GM04504 (cell line): ENCODE data around the gene LVRN.

Source experiments
- DNase-seq: peaks from one replicate; pipeline ENCODE4 v3.0.0-alpha.2; 2012; ENCODE audit warnings: low read depth

Gene LVRN

DNA sequence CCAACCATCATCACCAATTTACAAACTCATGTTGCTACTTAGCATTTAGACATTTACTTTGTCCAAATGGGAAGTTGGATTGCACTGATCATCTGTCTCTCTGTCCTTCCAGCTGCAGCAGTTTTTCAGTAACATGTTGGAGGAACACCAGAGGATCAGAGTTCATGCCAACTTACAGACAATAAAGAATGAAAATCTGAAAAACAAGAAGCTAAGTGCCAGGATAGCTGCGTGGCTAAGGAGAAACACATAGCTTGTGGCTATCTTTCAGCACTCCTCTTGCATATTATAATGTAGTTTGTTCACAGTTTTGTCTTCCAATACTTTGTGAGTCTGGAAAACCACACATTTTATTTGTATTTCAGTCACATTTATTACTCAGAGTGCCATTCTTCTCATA, 63.6 kb downstream of the LVRN start:
- DNase-seq = no peak

DNA sequence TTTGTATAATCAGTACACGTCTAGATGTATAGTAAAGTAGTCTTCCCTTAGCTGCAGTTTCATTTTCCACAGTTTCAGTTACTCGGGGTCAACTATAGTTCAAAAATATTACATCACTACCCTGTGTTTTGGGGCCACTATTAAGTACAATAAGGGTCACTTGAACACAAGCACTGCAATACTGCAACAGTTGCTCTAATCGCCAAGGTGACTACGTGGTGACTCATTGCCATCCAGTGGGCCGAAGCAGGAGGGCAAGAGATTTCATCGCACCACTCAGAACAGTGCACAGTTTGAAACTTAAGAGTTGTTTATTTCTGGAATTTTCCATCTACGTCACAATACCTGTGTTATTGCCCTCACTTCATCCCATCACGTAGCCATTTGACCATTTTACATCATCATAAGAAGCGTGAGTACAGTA, 69.8 kb downstream of the LVRN start, which contains the start of gene ARL14EPL:
Gene ARL14EPL (plus strand): TSS at position 379 of the 424 bp plus-strand sequence. CDS start 18,994 bp downstream, outside the sequence.
- peak; percentile 43 for DNase-seq

GRCh38 chr5:116032991-116033390, 70.7 kb downstream of the LVRN start:
- no peak for DNase-seq

DNA sequence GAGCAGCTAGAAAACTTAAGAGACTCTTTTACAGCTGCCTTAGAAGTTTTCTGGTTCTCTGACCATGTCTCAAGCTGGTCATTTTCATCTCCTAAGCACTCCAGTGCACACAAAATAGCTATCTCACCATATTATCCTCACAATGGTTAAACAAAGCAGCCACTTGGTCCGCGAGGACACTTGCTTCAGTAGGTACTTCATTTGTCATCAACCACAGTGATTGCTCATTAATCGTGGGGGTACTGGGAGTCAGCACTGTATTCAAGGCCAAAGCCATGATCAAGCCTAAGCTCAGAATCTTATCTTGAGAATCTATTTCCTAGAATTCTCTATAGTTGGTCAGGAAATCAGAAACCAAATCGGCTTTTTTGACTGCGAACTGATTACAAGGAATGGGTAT, 72.8 kb downstream of the LVRN start:
- DNase-seq = no peak

DNA sequence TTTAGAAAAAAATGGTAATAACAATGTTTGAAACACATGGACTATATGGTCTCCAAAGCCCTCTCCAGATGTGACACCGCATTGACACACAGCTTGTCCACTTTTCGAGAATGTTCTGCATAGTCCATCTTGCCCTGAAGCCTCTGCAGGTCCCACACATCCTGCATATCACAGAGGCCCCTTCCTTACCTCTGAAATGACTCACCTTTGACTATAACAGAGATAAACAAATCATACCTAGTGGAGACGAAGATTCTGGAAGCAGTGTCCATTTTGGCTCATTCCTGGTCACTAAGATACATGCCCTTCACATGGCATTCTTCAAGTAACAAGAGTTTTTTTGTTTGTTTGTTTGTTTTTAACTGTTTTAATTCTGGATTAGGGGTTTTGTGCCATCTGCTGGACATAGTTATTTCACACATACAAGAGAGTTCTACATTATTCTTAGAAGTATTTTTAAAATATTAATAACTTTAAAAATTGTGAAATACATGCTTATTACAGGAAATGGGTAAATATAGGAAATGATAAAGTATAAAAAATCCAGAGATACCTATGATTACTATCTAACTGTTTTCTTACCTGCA, 75.1 kb downstream of the LVRN start:
- DNase-seq = no peak

DNA sequence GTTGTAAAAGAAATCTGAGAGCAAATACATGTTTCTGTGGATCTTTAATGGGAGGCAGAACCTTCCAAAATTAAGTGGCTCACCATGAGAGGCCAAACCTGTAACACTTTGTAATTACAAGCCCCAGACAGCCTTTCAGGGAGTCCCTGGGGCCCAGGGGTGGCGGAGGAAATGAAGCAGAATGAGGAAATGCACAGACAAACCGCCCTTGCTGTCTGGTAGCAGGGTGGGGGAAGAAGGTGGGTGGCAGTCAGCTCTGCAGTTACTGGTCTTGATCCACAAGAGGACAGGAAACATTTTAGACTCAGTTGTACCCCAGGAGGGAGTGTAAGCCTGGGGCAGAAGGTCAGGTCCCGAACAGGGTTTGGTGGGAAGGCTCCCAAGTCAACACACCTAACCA, 76.5 kb downstream of the LVRN start:
- DNase-seq = no peak

- DNase-seq = no peak
These were observed 80.1 kb downstream of the LVRN start for GRCh38 chr5:116042375-116042774.

- DNase-seq = no peak
These were observed 81.8 kb downstream of the LVRN start for GRCh38 chr5:116044073-116044472.

DNA sequence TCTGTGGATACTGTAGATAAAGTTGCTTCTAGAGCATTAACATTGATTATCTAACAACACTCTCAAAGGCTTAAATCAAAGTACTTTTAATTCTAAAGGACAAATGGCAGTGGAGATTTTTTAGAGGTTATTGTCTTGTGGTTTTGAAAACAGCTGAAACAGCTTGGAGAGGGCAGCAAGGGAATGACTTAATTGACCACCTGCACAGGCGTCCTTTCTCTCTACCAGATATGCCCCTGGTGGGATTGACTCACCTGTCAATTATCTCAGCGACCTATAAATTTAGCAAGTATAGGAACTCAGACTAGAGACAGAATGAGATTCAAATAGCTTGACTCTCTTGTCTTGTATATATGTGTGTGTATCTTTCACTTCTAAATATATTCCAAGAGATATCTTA, 83.5 kb downstream of the LVRN start:
- no peak for DNase-seq

- no peak for DNase-seq
These were observed 84.0 kb downstream of the LVRN start for GRCh38 chr5:116046261-116046660.

DNA sequence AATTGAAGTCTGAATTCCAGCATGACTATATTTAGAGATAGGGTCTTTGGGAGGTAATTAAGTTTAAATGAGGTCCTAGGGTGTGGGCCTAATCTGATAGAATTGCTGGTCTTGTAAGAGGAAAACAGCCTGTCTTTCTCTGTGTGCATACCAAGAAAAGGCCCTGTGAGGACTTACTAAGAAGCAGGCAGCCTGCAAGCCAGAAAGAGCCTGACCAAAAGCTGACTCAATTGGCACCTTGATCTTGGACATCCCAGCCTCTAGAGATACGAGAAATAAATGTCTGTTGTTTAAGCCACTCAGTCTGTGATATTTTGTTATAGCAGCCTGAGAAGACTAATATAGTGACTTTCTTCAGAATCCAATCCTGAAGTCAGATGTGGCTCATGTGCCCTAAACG, 84.5 kb downstream of the LVRN start:
- DNase-seq = no peak

DNA sequence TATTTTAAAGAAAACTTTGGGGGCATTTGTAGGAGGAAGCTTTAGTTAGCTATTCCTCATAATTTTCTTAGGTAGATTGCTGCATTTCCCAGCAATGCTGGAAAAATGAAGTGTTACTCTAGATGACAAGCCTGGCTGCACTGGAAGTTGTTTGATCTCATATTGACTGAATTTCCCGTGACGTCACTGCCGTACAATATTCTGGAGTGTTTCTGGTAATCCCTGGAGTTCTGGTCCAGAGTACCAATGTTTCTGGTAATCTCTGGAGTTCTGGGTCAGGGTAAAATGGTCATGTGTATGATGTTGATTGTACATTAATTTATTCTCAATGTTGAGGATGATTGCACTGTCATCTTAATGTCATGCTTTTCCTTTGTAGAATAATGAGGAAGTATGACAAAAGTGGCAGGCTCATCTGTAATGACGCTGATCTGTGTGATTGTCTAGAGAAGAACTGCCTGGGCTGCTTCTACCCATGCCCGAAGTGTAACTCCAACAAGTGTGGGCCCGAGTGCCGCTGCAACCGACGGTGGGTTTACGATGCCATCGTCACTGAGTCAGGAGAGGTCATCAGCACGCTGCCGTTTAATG, 96.2 kb downstream of the LVRN start:
- DNase-seq = no peak

GRCh38 chr5:116062352-116062751, 100.1 kb downstream of the LVRN start:
- DNase-seq = no peak

DNA sequence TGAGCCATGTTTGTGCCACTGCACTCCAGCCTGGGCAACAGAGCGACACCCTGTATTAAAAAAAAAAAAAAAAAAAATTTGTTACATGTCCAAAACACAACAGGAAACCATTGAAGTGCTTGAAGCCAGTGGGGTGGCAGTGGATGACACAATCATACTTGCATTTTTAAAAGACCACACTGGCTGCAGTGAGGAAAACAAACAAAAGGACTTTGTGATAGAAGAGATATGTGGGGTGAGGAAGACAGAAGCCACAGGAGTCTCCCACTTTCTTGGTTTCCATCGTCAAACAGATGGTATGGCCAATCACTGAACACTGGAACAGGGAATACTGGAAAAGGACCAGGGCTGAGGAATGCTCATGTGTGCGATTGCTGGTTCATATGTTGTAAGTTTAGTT, 101.7 kb downstream of the LVRN start:
- no peak for DNase-seq

DNA sequence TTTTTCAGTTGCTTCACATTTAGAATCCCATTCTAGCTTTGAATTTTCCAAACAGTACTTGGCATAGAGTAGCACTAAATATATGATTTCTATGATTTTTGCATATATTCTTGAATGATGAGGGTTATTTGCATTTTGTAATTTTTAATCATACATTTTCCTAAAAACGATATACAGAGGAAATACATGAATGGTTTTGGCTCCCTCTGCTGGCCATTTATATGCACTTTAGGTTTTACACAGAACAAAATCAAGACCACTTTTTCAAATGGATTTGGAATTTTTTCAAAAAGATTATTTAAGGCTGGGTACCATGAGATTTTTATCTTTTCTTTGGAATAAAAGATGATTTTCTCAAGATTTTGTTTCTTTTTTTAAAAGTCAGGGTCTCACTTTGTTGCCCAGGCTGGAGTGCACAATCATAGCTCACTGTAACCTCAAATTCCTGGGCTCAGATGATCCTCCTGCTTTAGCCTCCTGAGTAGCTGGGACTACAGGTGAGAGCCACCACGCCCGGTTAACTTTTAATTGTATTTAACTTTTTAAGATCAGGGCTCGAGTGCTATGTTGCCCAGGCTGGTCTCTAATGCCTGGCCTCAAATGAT, 105.9 kb downstream of the LVRN start:
- DNase-seq = peak; percentile 21

GRCh38 chr5:116071211-116071610, 108.9 kb downstream of the LVRN start:
- no peak for DNase-seq

- no peak for DNase-seq
These were observed 113.0 kb downstream of the LVRN start for GRCh38 chr5:116075191-116075831.

DNA sequence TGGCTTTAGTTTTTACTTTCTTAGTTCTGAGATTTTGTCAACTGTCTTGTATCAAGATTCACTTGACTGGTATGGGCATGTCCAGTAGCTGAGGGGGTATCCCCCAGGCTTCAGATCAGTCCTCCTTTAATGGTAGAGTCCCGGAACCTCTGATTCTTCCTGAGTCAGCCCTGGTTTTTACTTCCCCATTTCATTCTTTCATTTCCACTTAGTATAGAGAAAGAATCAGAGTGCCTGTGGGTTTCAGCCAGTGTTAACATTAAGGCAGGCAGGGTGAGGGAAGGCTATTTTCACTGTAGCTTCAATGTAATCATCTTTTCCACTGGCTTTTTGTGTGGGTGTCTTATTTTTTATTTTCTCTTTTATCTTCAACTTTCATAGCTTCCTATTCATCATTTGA, 114.2 kb downstream of the LVRN start:
- no peak for DNase-seq
